NCI-H524 (cell line): ENCODE measurements around the gene OSBPL2.
A peak's percentile ranks its signal among the peaks of the same experiment; 100 is the strongest.

Experiments
- DNase-seq, 2 experiments: peaks; one replicate each; lab custom pipeline; 2025; lab: John Stamatoyannopoulos, UW

The OSBPL2 gene

GRCh38 chr20:62326959-62327725 is 88.8 kb downstream of the OSBPL2 start:
- DNase-seq: no peak

- peak; percentile 45 to 82 for DNase-seq
These were observed 89.6 kb downstream of the OSBPL2 start for GRCh38 chr20:62327726-62328495.

- DNase-seq: no peak
These were observed 90.5 kb downstream of the OSBPL2 start for GRCh38 chr20:62328684-62329388.

GRCh38 chr20:62329389-62330377 is 91.4 kb downstream of the OSBPL2 start:
- DNase-seq: no peak

GRCh38 chr20:62330576-62331317 is 92.4 kb downstream of the OSBPL2 start:
- no peak for DNase-seq

GRCh38 chr20:62331347-62331746 is 93.0 kb downstream of the OSBPL2 start:
- DNase-seq: no peak

- no peak for DNase-seq
These were observed 94.1 kb downstream of the OSBPL2 start for GRCh38 chr20:62332421-62332820.

GRCh38 chr20:62332989-62333819 is 94.9 kb downstream of the OSBPL2 start:
- no peak for DNase-seq

- no peak for DNase-seq
These were observed 95.7 kb downstream of the OSBPL2 start for GRCh38 chr20:62333820-62334595.

GRCh38 chr20:62334881-62335280 is 96.6 kb downstream of the OSBPL2 start:
- DNase-seq: no peak

GRCh38 chr20:62335532-62335931 is 97.2 kb downstream of the OSBPL2 start:
- no peak for DNase-seq

GRCh38 chr20:62336329-62336728 is 98.0 kb downstream of the OSBPL2 start:
- DNase-seq: no peak

- no peak for DNase-seq
These were observed 98.6 kb downstream of the OSBPL2 start for GRCh38 chr20:62336775-62337557.

GRCh38 chr20:62337558-62338293 is 99.4 kb downstream of the OSBPL2 start:
- no peak for DNase-seq

- DNase-seq: no peak
These were observed 99.9 kb downstream of the OSBPL2 start for GRCh38 chr20:62338294-62338620.

- no peak for DNase-seq
These were observed 101.3 kb downstream of the OSBPL2 start for GRCh38 chr20:62339647-62340062.

GRCh38 chr20:62342910-62343309 is 104.6 kb downstream of the OSBPL2 start:
- no peak for DNase-seq

- DNase-seq: no peak
These were observed 105.8 kb downstream of the OSBPL2 start for GRCh38 chr20:62344092-62344491.
